T-helper 2 cell treated with Interferon-gamma antibody and Interleukin-4, amounts not matched to agents 5 μg/mL and 100 μg/mL, for 36 hours (primary cell): ENCODE data around the gene OR8B2.

Experiments
- DNase-seq: peaks from one replicate; pipeline ENCODE4 v3.0.0; 2021; ENCODE audit warnings: low spot score
- H3K27ac Mint-ChIP-seq: one replicate; pipeline ENCODE4 v1.8.0; 2021; ENCODE audit warnings: mild to moderate bottlenecking, mixed read lengths
- H3K27me3 Mint-ChIP-seq: one replicate; pipeline ENCODE4 v1.8.0; 2021; ENCODE audit warnings: low read depth, mixed read lengths
- H3K36me3 Mint-ChIP-seq: one replicate; pipeline ENCODE4 v1.8.0; 2021; ENCODE audit warnings: low read depth, mixed read lengths
- H3K4me1 Mint-ChIP-seq: one replicate; pipeline ENCODE4 v1.8.0; 2021; ENCODE audit warnings: low read depth, mixed read lengths
- H3K4me3 Mint-ChIP-seq: one replicate; pipeline ENCODE4 v1.8.0; 2022; ENCODE audit warnings: mild to moderate bottlenecking, moderate library complexity, mixed read lengths
- H3K9me3 Mint-ChIP-seq: one replicate; pipeline ENCODE4 v1.8.0; 2021; ENCODE audit warnings: mixed read lengths

Gene OR8B2

GRCh38 chr11:124376280-124376679 lies 8.0 kb downstream of the OR8B2 start:
- no peaks in the 10 kb centered on the region for H3K4me1 Mint-ChIP-seq
- H3K4me3 Mint-ChIP-seq = no peak overlapping the region
- no peaks in the 10 kb centered on the region for H3K27me3 Mint-ChIP-seq
- no peaks in the 10 kb centered on the region for H3K9me3 Mint-ChIP-seq
- no peaks in the 10 kb centered on the region for H3K36me3 Mint-ChIP-seq
- H3K27ac Mint-ChIP-seq = no peak overlapping the region
- no peak for DNase-seq

- Mint-ChIP-seq H3K27ac (no peak overlapping the region), H3K4me1 (no peaks in the 10 kb centered on the region), H3K4me3 (no peak overlapping the region), H3K27me3 (no peaks in the 10 kb centered on the region), H3K36me3 (no peaks in the 10 kb centered on the region), H3K9me3 (no peaks in the 10 kb centered on the region)
- DNase-seq = no peak
These were observed 24.7 kb downstream of the OR8B2 start for GRCh38 chr11:124359566-124359965.

- H3K4me1 Mint-ChIP-seq = no peaks in the 10 kb centered on the region
- H3K36me3 Mint-ChIP-seq = no peaks in the 10 kb centered on the region
- H3K27ac Mint-ChIP-seq = no peak overlapping the region
- H3K4me3 Mint-ChIP-seq = no peak overlapping the region
- DNase-seq = no peak
- H3K27me3 Mint-ChIP-seq = no peaks in the 10 kb centered on the region
- no peaks in the 10 kb centered on the region for H3K9me3 Mint-ChIP-seq
These were observed 37.9 kb downstream of the OR8B2 start for GRCh38 chr11:124346311-124346955.

DNA sequence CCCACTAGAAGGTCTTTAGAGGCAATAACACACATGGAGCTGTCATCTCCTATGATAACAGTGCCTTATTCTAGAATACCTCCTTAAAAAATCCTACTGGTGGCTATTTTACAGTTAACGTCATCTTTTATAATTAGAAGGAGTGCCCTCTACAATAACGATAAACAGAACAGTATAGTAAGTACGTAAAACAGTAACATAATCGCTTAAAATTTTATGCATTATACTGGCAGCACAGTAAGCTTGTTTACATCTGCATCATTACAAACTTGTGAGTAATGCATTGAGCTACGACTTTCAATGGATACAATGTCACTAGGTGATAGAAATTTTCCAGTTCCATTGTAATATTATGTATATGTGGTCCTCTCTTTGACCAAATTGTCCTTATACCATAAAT lies 40.0 kb downstream of the OR8B2 start:
- no peak overlapping the region for H3K4me3 Mint-ChIP-seq
- H3K9me3 Mint-ChIP-seq = no peaks in the 10 kb centered on the region
- no peaks in the 10 kb centered on the region for H3K36me3 Mint-ChIP-seq
- no peak for DNase-seq
- H3K4me1 Mint-ChIP-seq = no peaks in the 10 kb centered on the region
- H3K27me3 Mint-ChIP-seq = no peaks in the 10 kb centered on the region
- H3K27ac Mint-ChIP-seq = no peak overlapping the region

DNA sequence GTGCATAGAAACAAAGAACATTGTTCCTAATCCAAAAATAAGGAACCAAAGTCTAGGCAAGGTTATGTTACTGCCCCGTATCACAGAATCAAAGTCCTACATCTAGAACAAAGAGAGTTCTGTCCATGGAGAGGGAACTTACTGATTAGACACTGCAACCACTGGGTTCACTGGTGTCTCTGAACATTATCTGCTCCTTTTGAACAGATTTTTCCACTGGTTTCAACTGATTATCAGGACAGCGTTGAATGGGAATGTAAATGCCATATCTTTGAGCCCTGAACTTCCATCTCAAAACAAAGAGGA lies 44.2 kb downstream of the OR8B2 start:
- H3K4me3 Mint-ChIP-seq = no peak overlapping the region
- H3K36me3 Mint-ChIP-seq = no peaks in the 10 kb centered on the region
- H3K27ac Mint-ChIP-seq = no peak overlapping the region
- no peaks in the 10 kb centered on the region for H3K27me3 Mint-ChIP-seq
- DNase-seq = no peak
- no peaks in the 10 kb centered on the region for H3K9me3 Mint-ChIP-seq
- no peaks in the 10 kb centered on the region for H3K4me1 Mint-ChIP-seq

GRCh38 chr11:124339396-124340141 lies 44.7 kb downstream of the OR8B2 start:
- DNase-seq = no peak
- H3K27me3 Mint-ChIP-seq = no peaks in the 10 kb centered on the region
- no peaks in the 10 kb centered on the region for H3K4me1 Mint-ChIP-seq
- no peak overlapping the region for H3K4me3 Mint-ChIP-seq
- H3K9me3 Mint-ChIP-seq = no peaks in the 10 kb centered on the region
- no peaks in the 10 kb centered on the region for H3K36me3 Mint-ChIP-seq
- no peak overlapping the region for H3K27ac Mint-ChIP-seq
